ENCODE data around the gene COQ8B.
A peak's percentile ranks its signal among the peaks of the same experiment; 100 is the strongest.

Gene COQ8B

GRCh38 chr19:40685563-40685962 lies 31.1 kb downstream of the COQ8B start:
- Mint-ChIP-seq H3K9me3 (no peaks in the 10 kb centered on the region), H3K4me1 (ENCODE audit: low read depth) (no peaks in the 10 kb centered on the region), H3K27me3 (no peaks in the 10 kb centered on the region), H3K27ac (no peak overlapping the region), H3K4me3 (no peak overlapping the region), H3K36me3 (ENCODE audit: low read depth) (peaks cover 34% of the 10 kb centered on the region)
- no peak for DNase-seq

GRCh38 chr19:40685016-40685526 lies 31.6 kb downstream of the COQ8B start:
- Mint-ChIP-seq H3K27me3 (no peaks in the 10 kb centered on the region), H3K4me1 (ENCODE audit: low read depth) (no peaks in the 10 kb centered on the region), H3K4me3 (no peak overlapping the region), H3K36me3 (ENCODE audit: low read depth) (peaks cover 39% of the 10 kb centered on the region), H3K9me3 (no peaks in the 10 kb centered on the region), H3K27ac (no peak overlapping the region)
- no peak for DNase-seq

- Mint-ChIP-seq H3K4me1 (ENCODE audit: low read depth) (no peaks in the 10 kb centered on the region), H3K36me3 (ENCODE audit: low read depth) (peaks cover 47% of the 10 kb centered on the region), H3K9me3 (no peaks in the 10 kb centered on the region), H3K27ac (no peak overlapping the region), H3K4me3 (no peak overlapping the region), H3K27me3 (no peaks in the 10 kb centered on the region)
- DNase-seq, result no peak
These were observed 32.4 kb downstream of the COQ8B start for GRCh38 chr19:40684280-40684679.

- Mint-ChIP-seq H3K4me3 (no peak overlapping the region), H3K9me3 (no peaks in the 10 kb centered on the region), H3K27me3 (no peaks in the 10 kb centered on the region), H3K27ac (no peak overlapping the region), H3K4me1 (ENCODE audit: low read depth) (no peaks in the 10 kb centered on the region), H3K36me3 (ENCODE audit: low read depth) (peaks cover 55% of the 10 kb centered on the region)
- DNase-seq, result no peak
These were observed 33.2 kb downstream of the COQ8B start for GRCh38 chr19:40683437-40683836.

GRCh38 chr19:40682431-40682964 lies 34.2 kb downstream of the COQ8B start:
- DNase-seq, result no peak
- Mint-ChIP-seq H3K4me3 (no peak overlapping the region), H3K4me1 (ENCODE audit: low read depth) (no peaks in the 10 kb centered on the region), H3K27me3 (no peaks in the 10 kb centered on the region), H3K9me3 (no peaks in the 10 kb centered on the region), H3K36me3 (ENCODE audit: low read depth) (peaks cover 64% of the 10 kb centered on the region), H3K27ac (no peak overlapping the region)

- H3K27ac Mint-ChIP-seq, result no peak overlapping the region
- no peaks in the 10 kb centered on the region for H3K9me3 Mint-ChIP-seq
- no peak overlapping the region for H3K4me3 Mint-ChIP-seq
- H3K27me3 Mint-ChIP-seq, result no peaks in the 10 kb centered on the region
- DNase-seq, result no peak
- no peaks in the 10 kb centered on the region for H3K4me1 Mint-ChIP-seq (ENCODE audit: low read depth)
- peaks cover 69% of the 10 kb centered on the region for H3K36me3 Mint-ChIP-seq (ENCODE audit: low read depth)
These were observed 35.6 kb downstream of the COQ8B start for GRCh38 chr19:40681039-40681438.

- Mint-ChIP-seq H3K27ac (no peak overlapping the region), H3K9me3 (no peaks in the 10 kb centered on the region), H3K4me1 (ENCODE audit: low read depth) (no peaks in the 10 kb centered on the region), H3K27me3 (no peaks in the 10 kb centered on the region), H3K4me3 (no peak overlapping the region), H3K36me3 (ENCODE audit: low read depth) (peaks cover 49% of the 10 kb centered on the region)
- DNase-seq, result no peak
These were observed 39.5 kb downstream of the COQ8B start for GRCh38 chr19:40677156-40677555.

GRCh38 chr19:40674291-40674690 lies 42.4 kb downstream of the COQ8B start:
- Mint-ChIP-seq H3K4me3 (no peak overlapping the region), H3K27ac (no peak overlapping the region), H3K4me1 (ENCODE audit: low read depth) (no peaks in the 10 kb centered on the region), H3K27me3 (no peaks in the 10 kb centered on the region), H3K9me3 (peaks cover 3% of the 10 kb centered on the region), H3K36me3 (ENCODE audit: low read depth) (peaks cover 42% of the 10 kb centered on the region)
- DNase-seq, result no peak

GRCh38 chr19:40673397-40673796 lies 43.3 kb downstream of the COQ8B start:
- Mint-ChIP-seq H3K27me3 (no peaks in the 10 kb centered on the region), H3K36me3 (ENCODE audit: low read depth) (peaks cover 43% of the 10 kb centered on the region), H3K4me1 (ENCODE audit: low read depth) (no peaks in the 10 kb centered on the region), H3K9me3 (peaks cover 8% of the 10 kb centered on the region), H3K4me3 (no peak overlapping the region), H3K27ac (no peak overlapping the region)
- no peak for DNase-seq

GRCh38 chr19:40672573-40673299 lies 44.0 kb downstream of the COQ8B start:
- Mint-ChIP-seq H3K9me3 (peaks cover 8% of the 10 kb centered on the region), H3K4me1 (ENCODE audit: low read depth) (no peaks in the 10 kb centered on the region), H3K36me3 (ENCODE audit: low read depth) (peaks cover 41% of the 10 kb centered on the region), H3K27ac (no peak overlapping the region), H3K27me3 (no peaks in the 10 kb centered on the region), H3K4me3 (no peak overlapping the region)
- DNase-seq, result no peak

- Mint-ChIP-seq H3K27me3 (no peaks in the 10 kb centered on the region), H3K4me3 (no peak overlapping the region), H3K4me1 (ENCODE audit: low read depth) (peaks cover under 1% of the 10 kb centered on the region), H3K27ac (no peak overlapping the region), H3K9me3 (peaks cover 8% of the 10 kb centered on the region), H3K36me3 (ENCODE audit: low read depth) (peaks cover 39% of the 10 kb centered on the region)
- DNase-seq, result no peak
These were observed 44.6 kb downstream of the COQ8B start for GRCh38 chr19:40672038-40672437.

GRCh38 chr19:40671404-40671803 lies 45.3 kb downstream of the COQ8B start:
- Mint-ChIP-seq H3K27ac (no peak overlapping the region), H3K9me3 (peaks cover 8% of the 10 kb centered on the region), H3K4me1 (ENCODE audit: low read depth) (peaks cover 7% of the 10 kb centered on the region), H3K27me3 (no peaks in the 10 kb centered on the region), H3K4me3 (no peak overlapping the region), H3K36me3 (ENCODE audit: low read depth) (peaks cover 41% of the 10 kb centered on the region)
- no peak for DNase-seq

GRCh38 chr19:40668991-40669614 lies 47.6 kb downstream of the COQ8B start:
- Mint-ChIP-seq H3K9me3 (peaks cover 8% of the 10 kb centered on the region), H3K27ac (no peak overlapping the region), H3K36me3 (ENCODE audit: low read depth) (peaks cover 39% of the 10 kb centered on the region), H3K27me3 (no peaks in the 10 kb centered on the region), H3K4me3 (no peak overlapping the region), H3K4me1 (ENCODE audit: low read depth) (peaks cover 15% of the 10 kb centered on the region)
- DNase-seq, result no peak

GRCh38 chr19:40667602-40668001 lies 49.1 kb downstream of the COQ8B start:
- peaks cover 28% of the 10 kb centered on the region for H3K4me1 Mint-ChIP-seq (ENCODE audit: low read depth)
- H3K27me3 Mint-ChIP-seq, result no peaks in the 10 kb centered on the region
- H3K4me3 Mint-ChIP-seq, result no peak overlapping the region
- H3K27ac Mint-ChIP-seq, result no peak overlapping the region
- peaks cover 8% of the 10 kb centered on the region for H3K9me3 Mint-ChIP-seq
- no peak for DNase-seq
- H3K36me3 Mint-ChIP-seq (ENCODE audit: low read depth), result peaks cover 39% of the 10 kb centered on the region

- Mint-ChIP-seq H3K4me3 (no peak overlapping the region), H3K36me3 (ENCODE audit: low read depth) (peaks cover 39% of the 10 kb centered on the region), H3K9me3 (peaks cover 8% of the 10 kb centered on the region), H3K27me3 (no peaks in the 10 kb centered on the region), H3K27ac (peak overlapping the region; percentile 57), H3K4me1 (ENCODE audit: low read depth) (peaks cover 32% of the 10 kb centered on the region)
- DNase-seq, result no peak
These were observed 49.8 kb downstream of the COQ8B start for GRCh38 chr19:40666803-40667438.
